ENCODE data around the gene TGFBR3. TPM values are rescaled to one million over a fixed set of nuclear protein-coding genes. Genes with fewer than 3 reads are reported as not detected.

Gene TGFBR3
- total RNA-seq, 6 experiments from 2014 or later, result 5.8 to 21.1 (median 19.0) TPM

GRCh38 chr1:91633438-91633837, 252.5 kb downstream of the TGFBR3 start:
- H3K27ac Mint-ChIP-seq, result no peak overlapping the region

GRCh38 chr1:91631718-91632330, 254.1 kb downstream of the TGFBR3 start:
- DNase-seq, result no peak
- Mint-ChIP-seq H3K4me3 (no peak overlapping the region), H3K27me3 (ENCODE audit: insufficient read depth) (no peaks in the 10 kb centered on the region), H3K9me3 (no peaks in the 10 kb centered on the region), H3K27ac (no peak overlapping the region), H3K4me1 (ENCODE audit: low read depth) (peaks cover 13% of the 10 kb centered on the region), H3K36me3 (ENCODE audit: low read depth) (no peaks in the 10 kb centered on the region)
- TF ChIP-seq CTCF (IDR thresholded peaks at IDR 0.05), result no peak

More at GRCh38 chr1:91633438-91633837, 252.5 kb downstream of the TGFBR3 start:
- H3K9me3 Mint-ChIP-seq, result no peaks in the 10 kb centered on the region
- DNase-seq, result no peak
- no peak overlapping the region for H3K4me3 Mint-ChIP-seq
- peaks cover 13% of the 10 kb centered on the region for H3K4me1 Mint-ChIP-seq (ENCODE audit: low read depth)
- no peaks in the 10 kb centered on the region for H3K36me3 Mint-ChIP-seq (ENCODE audit: low read depth)
- H3K27me3 Mint-ChIP-seq (ENCODE audit: insufficient read depth), result no peaks in the 10 kb centered on the region
- no peak for TF ChIP-seq CTCF (IDR thresholded peaks at IDR 0.05)

- H3K4me1 Mint-ChIP-seq (ENCODE audit: low read depth), result peaks cover 7% of the 10 kb centered on the region
- no peak overlapping the region for H3K4me3 Mint-ChIP-seq
- no peaks in the 10 kb centered on the region for H3K36me3 Mint-ChIP-seq (ENCODE audit: low read depth)
- H3K27ac Mint-ChIP-seq, result no peak overlapping the region
- no peaks in the 10 kb centered on the region for H3K9me3 Mint-ChIP-seq
- TF ChIP-seq CTCF (IDR thresholded peaks at IDR 0.05), result no peak
- H3K27me3 Mint-ChIP-seq (ENCODE audit: insufficient read depth), result no peaks in the 10 kb centered on the region
- DNase-seq, result no peak
Measured at GRCh38 chr1:91630803-91631202, 255.1 kb downstream of the TGFBR3 start.

Other genes starting within 250 kb of the TGFBR3 start
- not detected for gene BRDT, start 63.2 kb upstream of the TGFBR3 start, total RNA-seq (2021; fragmentation: NEBNext Ultra II Directional; extraction: Animal tissue kit (Norgen Biotek cat#: 25700))
- gene EPHX4, start 143.8 kb upstream of the TGFBR3 start, total RNA-seq (2021; fragmentation: NEBNext Ultra II Directional; extraction: Animal tissue kit (Norgen Biotek cat#: 25700)), result under 1 TPM in 2 of 6 experiments, not detected in 4; 0.21 to 0.31 TPM
- gene SETSIP, start 189.3 kb upstream of the TGFBR3 start, total RNA-seq (2021; fragmentation: NEBNext Ultra II Directional; extraction: Animal tissue kit (Norgen Biotek cat#: 25700)), result not detected
- gene BTBD8, start 194.2 kb upstream of the TGFBR3 start, total RNA-seq (2021; fragmentation: NEBNext Ultra II Directional; extraction: Animal tissue kit (Norgen Biotek cat#: 25700)), result 1 to 10 TPM in 3 of 6 experiments, under 1 TPM in 3; 0.82 to 1.8 (median 1.0) TPM

All from HFFc6 (cell line).